Measurements from ENCODE around the gene TRMT11. TPM values are rescaled to one million over a fixed set of nuclear protein-coding genes. Genes with fewer than 3 reads are reported as not detected.

Gene TRMT11
- total RNA-seq, 3 donors from 2014 or later = 20.7 to 22.7 (median 21.5) TPM

GRCh38 chr6:126086560-126086959 lies 100.2 kb downstream of the TRMT11 start:
- no peak for ATAC-seq

More at GRCh38 chr6:126086560-126086959, 100.2 kb downstream of the TRMT11 start:
- no peak overlapping the region for H3K4me3 ChIP-seq
- H3K36me3 ChIP-seq (ENCODE audit: low read depth) = no peaks in the 10 kb centered on the region
- no peak for DNase-seq
- H3K4me1 ChIP-seq (ENCODE audit: low read depth) = no peaks in the 10 kb centered on the region
- H3K9me3 ChIP-seq = no peaks in the 10 kb centered on the region
- no peak for TF ChIP-seq CTCF (IDR thresholded peaks at IDR 0.05)
- intact Hi-C loops (cut with DNase I, micrococcal nuclease) = no loop called here

Other genes starting within 250 kb of the TRMT11 start
- 1 to 10 TPM in 2 of 3 donors, under 1 TPM in 1; 0.58 to 2.9 (median 1.5) TPM for gene HEY2, start 236.9 kb upstream of the TRMT11 start, total RNA-seq
- gene NCOA7, start 195.6 kb upstream of the TRMT11 start, total RNA-seq = 10 to 100 TPM; 28.9 to 54.0 (median 49.6) TPM
- 10 to 100 TPM; 23.2 to 32.9 (median 23.2) TPM for gene HINT3, start 29.8 kb upstream of the TRMT11 start, total RNA-seq